K562 (cell line): ENCODE measurements around the gene PTK6.

Source experiments
- BHLHE40 ChIP-seq: IDR thresholded peaks from 2 replicates; pipeline ENCODE4 v1.6.1; 2011; ENCODE audit warnings: low read length, improper control_type of control experiment
- CEBPG ChIP-seq, 3 experiments: fragments of 200-800 bp in 1 of 3; sonication (Bioruptor generic) in 1 of 3; sonication (generic) in 1 of 3; formaldehyde crosslinking in 1 of 3; IDR thresholded peaks in 2 of 3; conservative IDR thresholded peaks in 1 of 3; 2 replicates each; pipeline versions ENCODE4 v1.6.1 to v1.8.0; 2016 to 2022; ENCODE audit warnings: missing compliant biosample characterization in 2 of 3, missing genetic modification characterization in 2 of 3, mild to moderate bottlenecking in 1 of 3, missing genetic modification reagents in 1 of 3
- CHD2 ChIP-seq: IDR thresholded peaks from 2 replicates; pipeline ENCODE4 v1.6.1; 2011; ENCODE audit warnings: low read depth, low read length
- NEUROD1 ChIP-seq: fragments of 150-350 bp; IDR thresholded peaks from 2 replicates; pipeline ENCODE4 v1.6.1; 2014; ENCODE audit warnings: borderline replicate concordance, low read length, low read depth; ENCODE audit not compliant: partially characterized antibody
- NONO ChIP-seq, 2 experiments: fragments of 200-400 bp in 1 of 2; fragments of 450-650 bp in 1 of 2; formaldehyde crosslinking in 1 of 2; IDR thresholded peaks; 2 replicates each; pipeline ENCODE4 v1.6.1; 2017; ENCODE audit warnings: low read depth in 2 of 2, mild to moderate bottlenecking in 2 of 2, moderate library complexity in 2 of 2, low read length in 1 of 2
- POLR2A ChIP-seq: fragments of 450-650 bp; conservative IDR thresholded peaks from 2 replicates; pipeline ENCODE4 v1.6.1; 2016
- POLR2AphosphoS5 ChIP-seq: IDR thresholded peaks from 2 replicates; pipeline ENCODE4 v1.6.1; 2011; ENCODE audit warnings: mild to moderate bottlenecking, low read depth, low read length, moderate library complexity; ENCODE audit not compliant: control insufficient read depth, insufficient read depth
- SMC3 ChIP-seq: conservative IDR thresholded peaks from 2 replicates; pipeline ENCODE4 v1.6.1; 2011; ENCODE audit warnings: low read depth, low read length, improper control_type of control experiment; ENCODE audit not compliant: insufficient read depth
- SRSF3 ChIP-seq: fragments of 200-400 bp; formaldehyde crosslinking; IDR thresholded peaks from 2 replicates; pipeline ENCODE4 v1.6.1; 2016; ENCODE audit warnings: mild to moderate bottlenecking, low read length, moderate library complexity; ENCODE audit not compliant: insufficient read depth
- XRCC3 ChIP-seq: fragments of 450-650 bp; IDR thresholded peaks from 2 replicates; pipeline ENCODE4 v1.6.1; 2017; ENCODE audit warnings: mild to moderate bottlenecking, moderate library complexity

DNA sequence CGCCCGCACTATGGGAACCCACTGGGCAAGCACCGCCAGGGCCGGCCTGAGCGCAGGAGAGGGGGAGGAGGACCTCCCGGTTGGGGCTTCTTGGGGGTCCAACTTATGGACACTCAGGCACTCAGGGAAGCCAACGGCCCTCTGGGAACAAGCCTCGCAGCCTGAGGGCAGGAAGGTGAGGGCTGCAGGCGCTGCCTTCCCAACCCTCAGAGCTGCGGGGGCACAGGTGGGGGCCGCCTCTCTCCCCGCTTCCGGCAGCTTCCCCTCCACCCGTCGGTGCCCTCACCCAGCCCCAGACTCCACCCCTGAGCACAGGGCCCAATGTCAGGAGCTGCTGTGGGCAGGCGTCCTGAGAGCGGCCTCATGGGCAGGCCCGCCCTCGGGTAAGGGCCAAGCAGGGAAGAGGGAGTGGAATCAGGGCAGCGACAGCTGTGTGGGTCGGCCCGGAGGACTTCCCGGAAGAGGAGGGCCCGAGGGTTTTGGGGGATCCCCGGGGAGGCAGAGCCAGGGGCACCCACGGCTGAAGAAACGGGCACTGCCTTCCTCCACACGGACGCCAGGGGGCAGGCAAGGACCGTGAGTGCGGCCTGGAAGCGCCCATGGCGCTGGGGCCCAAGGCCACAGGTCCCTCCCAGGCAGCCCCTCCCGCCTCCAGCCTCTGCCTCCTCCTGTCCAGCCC, 488 bp upstream of the PTK6 start:
- TF ChIP-seq POLR2A, result no peak
- TF ChIP-seq NONO (IDR thresholded peaks at IDR 0.05; ENCODE audit: low read depth in 2 of 2, low read length in 1 of 2), result no peak
- no peak for TF ChIP-seq CHD2
- TF ChIP-seq SMC3, result peak; percentile 96
- TF ChIP-seq POLR2AphosphoS5, result no peak
- no peak for TF ChIP-seq SRSF3
- peak; percentile 46 for TF ChIP-seq BHLHE40
- no peak for TF ChIP-seq NEUROD1
- TF ChIP-seq CEBPG (CRISPR knock-in tag; IDR thresholded peaks at IDR 0.05), result no peak
- no peak for TF ChIP-seq CEBPG (tag; conservative IDR thresholded peaks at IDR 0.05 in 1 of 2, IDR thresholded peaks at IDR 0.05 in 1 of 2)
- TF ChIP-seq XRCC3, result no peak
